GM18519 (cell line): ENCODE data around the gene CCDC196.
"Not testable (repeated sequence)": the region's sequence is repeated elsewhere in the genome, so short reads cannot be mapped to it uniquely, and the experiment has no call there.

Source experiments
- ATAC-seq: cut with Tn5 transposase; IDR thresholded peaks from one replicate; pipeline ENCODE4 v1.9.1; 2021; ENCODE audit warnings: mild to moderate bottlenecking, moderate library complexity; ENCODE audit not compliant: unreplicated experiment, low FRiP score

The CCDC196 gene

DNA sequence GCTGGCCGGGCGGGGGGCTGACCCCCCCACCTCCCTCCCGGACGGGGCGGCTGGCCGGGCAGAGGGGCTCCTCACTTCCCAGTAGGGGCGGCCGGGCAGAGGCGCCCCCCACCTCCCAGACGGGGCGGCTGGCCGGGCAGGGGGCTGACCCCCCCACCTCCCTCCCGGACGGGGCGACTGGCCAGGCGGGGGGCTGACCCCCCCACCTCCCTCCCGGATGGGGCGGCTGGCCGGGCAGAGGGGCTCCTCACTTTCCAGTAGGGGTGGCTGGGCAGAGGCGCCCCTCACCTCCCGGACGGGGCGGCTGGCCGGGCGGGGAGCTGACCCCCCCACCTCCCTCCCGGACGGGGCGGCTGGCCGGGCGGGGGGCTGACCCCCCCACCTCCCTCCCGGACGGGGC, 59.0 kb downstream of the CCDC196 start:
- ATAC-seq: not testable (repeated sequence)

DNA sequence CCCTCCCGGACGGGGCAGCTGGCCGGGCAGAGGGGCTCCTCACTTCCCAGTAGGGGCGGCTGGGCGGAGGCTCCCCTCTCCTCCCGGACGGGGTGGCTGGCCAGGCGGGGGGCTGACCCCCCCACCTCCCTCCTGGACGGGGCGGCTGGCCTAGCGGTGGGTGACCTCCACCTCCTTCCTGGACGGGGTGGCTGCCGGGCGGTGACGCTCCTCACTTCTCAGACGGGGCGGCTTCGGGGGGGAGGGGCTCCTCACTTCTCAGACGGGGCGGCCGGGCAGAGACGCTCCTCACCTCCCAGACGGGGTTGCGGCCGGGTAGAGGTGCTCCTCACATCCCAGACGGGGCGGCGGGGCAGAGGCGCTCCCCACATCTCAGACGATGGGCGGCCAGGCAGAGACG, 59.6 kb downstream of the CCDC196 start:
- ATAC-seq: not testable (repeated sequence)
